Stimulated activated CD4-positive, alpha-beta T cell treated with anti-CD3 and anti-CD28 coated beads, Interleukin-2, amount 100 ng/mL, for 4 hours (primary cell): Measurements from ENCODE around the gene TMTC4.
A peak's percentile ranks its signal among the peaks of the same experiment; 100 is the strongest.
"Not testable (repeated sequence)": the region's sequence is repeated elsewhere in the genome, so short reads cannot be mapped to it uniquely, and the experiment has no call there.

Source experiments
- DNase-seq: peaks from one replicate; pipeline ENCODE4 v3.0.0-alpha.2; 2020; ENCODE audit warnings: low read depth

Gene TMTC4

GRCh38 chr13:100580045-100580444 is 94.5 kb downstream of the TMTC4 start:
- DNase-seq, result no peak

GRCh38 chr13:100577239-100577638 is 97.4 kb downstream of the TMTC4 start:
- DNase-seq, result not testable (repeated sequence)

DNA sequence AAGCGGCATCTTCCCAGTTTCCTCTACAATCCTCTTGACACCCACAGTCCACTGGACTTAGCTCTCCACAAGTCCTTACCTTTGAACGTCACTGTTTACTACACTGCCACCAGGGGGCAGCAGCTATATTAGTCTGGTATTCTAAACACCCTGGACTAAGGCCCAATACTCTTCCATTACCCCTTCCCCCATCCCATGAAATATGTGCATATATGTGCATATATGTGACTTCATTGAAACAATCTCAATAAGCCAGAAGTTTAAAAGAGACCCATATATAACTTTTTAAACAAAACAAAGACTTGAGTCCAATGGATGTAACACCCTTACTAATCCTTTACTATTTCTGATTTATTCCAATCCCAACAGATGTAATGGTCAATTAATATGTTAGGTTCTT is 101.5 kb downstream of the TMTC4 start:
- peak; percentile 70 for DNase-seq

GRCh38 chr13:100566543-100566942 is 108.1 kb downstream of the TMTC4 start:
- DNase-seq, result no peak

DNA sequence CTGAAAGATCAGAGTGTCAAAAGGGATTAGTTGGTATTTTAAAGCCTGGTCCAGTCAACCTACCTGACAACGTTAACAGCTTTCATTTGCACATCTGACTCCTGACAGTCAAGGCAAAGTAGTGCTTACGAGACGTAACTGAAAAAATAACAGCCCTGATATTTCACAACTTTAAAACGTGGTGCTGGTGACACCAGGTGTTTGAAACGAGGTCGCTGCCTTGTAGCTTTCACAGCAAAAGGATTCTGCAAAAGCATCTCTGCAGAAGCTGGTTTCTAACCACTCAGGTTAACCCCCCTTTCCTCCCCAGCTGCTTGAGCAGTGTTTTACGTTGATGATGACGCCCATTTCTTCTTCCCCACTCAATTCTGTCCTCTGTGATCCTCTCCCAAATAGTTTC is 109.3 kb downstream of the TMTC4 start:
- no peak for DNase-seq

DNA sequence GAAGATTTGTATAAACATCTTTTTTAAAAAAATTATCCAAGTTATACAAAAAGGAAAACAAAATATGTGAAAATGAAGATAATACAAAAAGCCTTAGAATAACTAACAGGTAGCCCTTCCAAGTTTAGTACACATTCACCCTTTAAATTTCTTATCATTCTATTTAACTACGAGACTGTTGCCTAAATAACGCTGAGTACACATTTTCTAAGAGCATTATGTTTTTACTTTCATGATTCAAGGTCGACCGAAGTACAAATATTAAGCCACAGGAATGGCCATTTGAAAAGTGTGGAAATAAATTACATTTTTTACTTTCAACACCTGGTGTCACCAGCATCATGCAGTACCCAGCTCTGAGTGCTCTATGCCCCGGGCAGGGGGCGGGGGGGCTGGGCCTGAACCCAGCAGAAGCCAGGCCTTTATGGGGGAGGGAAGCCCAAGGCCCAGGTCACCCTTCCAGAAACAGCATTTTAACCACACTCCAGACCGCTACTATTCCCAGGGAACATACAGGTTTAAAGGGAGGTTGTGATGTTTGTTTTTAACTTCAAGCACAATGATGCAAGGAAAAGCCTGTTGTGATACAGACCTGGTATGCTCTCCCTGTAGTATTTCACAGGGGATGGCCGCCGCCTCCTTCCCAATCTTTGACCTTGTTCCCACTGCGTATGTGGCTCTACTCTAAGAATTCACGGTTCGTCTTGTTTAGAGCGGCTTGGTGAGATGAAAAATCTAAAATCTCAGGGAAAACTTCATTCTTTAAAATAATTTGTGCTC is 110.0 kb downstream of the TMTC4 start:
- DNase-seq, result no peak

DNA sequence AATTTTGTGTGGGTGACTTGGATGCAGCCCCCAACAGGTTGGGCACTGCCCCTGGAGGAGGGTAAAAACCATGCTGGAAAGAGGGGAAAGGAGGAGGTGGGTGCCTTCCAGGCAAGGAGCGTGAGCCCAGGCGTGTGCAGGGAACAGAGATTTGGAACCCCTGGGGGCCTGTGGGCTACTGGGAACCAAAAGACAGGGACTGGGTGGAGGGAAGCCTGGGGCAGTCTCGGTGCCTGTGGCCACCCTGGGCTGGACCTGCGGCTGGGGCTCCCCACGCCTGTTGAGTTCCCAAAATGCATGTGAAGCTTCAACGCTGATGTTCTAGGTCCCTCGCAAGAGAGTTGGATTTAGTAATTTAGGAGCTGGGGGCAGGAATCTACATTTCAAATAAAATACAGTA is 110.8 kb downstream of the TMTC4 start:
- no peak for DNase-seq

- DNase-seq, result no peak
These were observed 112.9 kb downstream of the TMTC4 start for GRCh38 chr13:100561599-100562204.

DNA sequence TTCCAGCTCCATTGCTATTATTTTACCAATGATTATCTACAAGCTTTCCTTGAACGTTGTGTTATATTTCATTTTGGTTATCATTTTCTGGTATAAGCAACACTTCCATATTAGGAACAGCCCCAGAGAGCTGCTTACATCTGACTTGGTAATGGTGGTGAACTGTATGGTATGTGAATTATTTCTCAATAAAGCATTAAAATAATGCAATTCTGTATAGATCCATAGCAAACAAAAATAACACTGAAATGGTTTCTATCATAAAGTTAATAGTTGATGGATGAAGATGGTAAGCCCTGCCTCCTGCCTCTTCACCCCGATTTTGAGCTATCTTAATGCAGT is 113.5 kb downstream of the TMTC4 start:
- DNase-seq, result no peak

GRCh38 chr13:100560498-100561157 is 114.0 kb downstream of the TMTC4 start:
- no peak for DNase-seq

DNA sequence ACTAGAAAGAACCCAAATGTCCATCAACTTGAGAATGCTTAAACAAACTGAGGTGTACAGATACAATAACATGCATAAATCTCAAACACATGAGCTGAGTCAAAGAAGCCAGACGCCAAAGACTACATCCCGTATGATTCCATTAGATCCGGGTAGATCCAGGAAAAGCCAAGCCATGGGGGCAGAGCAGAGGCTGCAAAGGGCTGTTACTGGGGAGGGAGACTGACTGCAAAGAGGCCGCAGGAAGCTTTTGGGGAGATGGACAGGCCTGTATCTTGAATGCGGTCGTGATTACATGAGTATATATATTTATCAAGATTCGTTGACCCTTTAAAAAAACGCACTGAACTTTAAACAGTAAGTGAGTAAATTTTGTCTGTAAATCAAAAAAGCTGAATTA is 114.7 kb downstream of the TMTC4 start:
- no peak for DNase-seq
